Measurements from ENCODE around the gene LZTS2. TPM values are rescaled to one million over a fixed set of nuclear protein-coding genes. Genes with fewer than 3 reads are reported as not detected.

The LZTS2 gene
- total RNA-seq, 4 donors from 2014 or later, result 41.8 to 86.8 (median 56.6) TPM

DNA sequence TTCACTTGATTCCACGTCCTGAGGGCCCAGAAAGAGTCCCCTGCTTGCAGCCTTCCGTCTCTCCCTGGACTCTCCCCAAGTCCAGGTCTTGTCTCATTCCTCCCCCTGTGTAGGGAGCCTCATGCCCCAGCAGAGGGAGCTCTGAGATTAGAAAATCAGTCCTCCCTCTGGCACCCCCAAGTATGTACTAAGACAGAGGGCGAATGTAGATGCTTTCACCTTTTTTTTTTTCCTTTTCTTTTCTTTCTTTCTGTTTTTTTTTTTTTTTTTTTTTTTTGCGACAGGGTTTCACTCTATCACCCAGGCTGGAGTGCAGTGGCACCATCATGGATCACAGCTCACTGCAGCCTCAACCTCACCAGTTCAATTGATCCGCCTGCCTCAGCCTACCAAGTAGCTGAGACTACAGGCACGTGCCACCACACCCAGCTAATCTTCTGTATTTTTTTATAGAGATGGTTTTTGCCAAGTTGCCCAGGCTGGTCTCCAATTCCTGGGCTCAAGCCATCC is 41.7 kb downstream of the LZTS2 start:
- intact Hi-C loops (cut with DNase I; ENCODE audit: low total_unique reads) (no loop called here), in situ Hi-C loops (cut with MboI; ENCODE audit: low pct_ligation_motif_present in 1 of 4, low pct_unique_long_range_greater_than_20kb in 1 of 4, low sequenced_read_pairs in 3 of 4) (no loop called here)
- H3K36me3 ChIP-seq, result peaks cover 0 to 8% (median 3%) of the 10 kb centered on the region in 4 donors
- TF ChIP-seq, protein P1, sequence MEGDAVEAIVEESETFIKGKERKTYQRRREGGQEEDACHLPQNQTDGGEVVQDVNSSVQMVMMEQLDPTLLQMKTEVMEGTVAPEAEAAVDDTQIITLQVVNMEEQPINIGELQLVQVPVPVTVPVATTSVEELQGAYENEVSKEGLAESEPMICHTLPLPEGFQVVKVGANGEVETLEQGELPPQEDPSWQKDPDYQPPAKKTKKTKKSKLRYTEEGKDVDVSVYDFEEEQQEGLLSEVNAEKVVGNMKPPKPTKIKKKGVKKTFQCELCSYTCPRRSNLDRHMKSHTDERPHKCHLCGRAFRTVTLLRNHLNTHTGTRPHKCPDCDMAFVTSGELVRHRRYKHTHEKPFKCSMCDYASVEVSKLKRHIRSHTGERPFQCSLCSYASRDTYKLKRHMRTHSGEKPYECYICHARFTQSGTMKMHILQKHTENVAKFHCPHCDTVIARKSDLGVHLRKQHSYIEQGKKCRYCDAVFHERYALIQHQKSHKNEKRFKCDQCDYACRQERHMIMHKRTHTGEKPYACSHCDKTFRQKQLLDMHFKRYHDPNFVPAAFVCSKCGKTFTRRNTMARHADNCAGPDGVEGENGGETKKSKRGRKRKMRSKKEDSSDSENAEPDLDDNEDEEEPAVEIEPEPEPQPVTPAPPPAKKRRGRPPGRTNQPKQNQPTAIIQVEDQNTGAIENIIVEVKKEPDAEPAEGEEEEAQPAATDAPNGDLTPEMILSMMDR (IDR thresholded peaks at IDR 0.05), result peak; percentile 81 to 94 (median 85)
- TF ChIP-seq POLR2A (IDR thresholded peaks at IDR 0.05), result no peak
- H3K4me1 ChIP-seq, result peaks cover 6 to 25% (median 17%) of the 10 kb centered on the region in 4 donors
- no peaks in the 10 kb centered on the region for H3K9me3 ChIP-seq
- H3K4me3 ChIP-seq, result no peak overlapping the region
- peak overlapping the region in 3 of 4 donors; percentile 93 to 97 (median 95) for H3K27ac ChIP-seq
- H3K27me3 ChIP-seq, result no peaks in the 10 kb centered on the region
- WGBS, 2 donors (ENCODE audit: low coverage in 1 of 2), result 0 to 17% methylated on average over 2 to 6 of the region's 6 CpGs
- DNase-seq, result peak; percentile 88

DNA sequence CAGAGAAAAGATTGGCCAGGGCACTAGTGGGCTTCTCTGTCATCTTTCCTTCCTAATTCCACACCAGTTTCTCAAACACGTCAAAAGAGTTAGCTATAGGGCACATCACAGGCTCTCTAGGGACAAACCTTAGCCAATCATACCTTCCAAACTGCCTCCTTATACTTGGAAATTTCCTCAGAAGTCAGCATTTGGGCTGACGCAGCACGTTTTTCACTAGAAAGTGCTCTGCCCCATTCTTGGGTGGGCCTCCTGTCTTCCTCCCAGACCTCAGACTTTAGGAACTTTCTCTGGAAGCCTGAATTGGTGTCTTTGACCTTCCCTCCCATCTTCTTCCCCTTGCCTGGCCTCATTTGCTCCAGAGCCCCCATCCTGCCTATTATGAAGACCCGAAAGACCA is 42.5 kb downstream of the LZTS2 start:
- Histone ChIP-seq H3K4me1 (peaks cover 6 to 25% (median 17%) of the 10 kb centered on the region in 4 donors), H3K27ac (peak overlapping the region; percentile 88 to 97 (median 94)), H3K9me3 (no peaks in the 10 kb centered on the region), H3K4me3 (peak overlapping the region in 3 of 4 donors; percentile 36 to 58 (median 41)), H3K27me3 (peaks cover 5% of the 10 kb centered on the region), H3K36me3 (peaks cover 0 to 8% (median 3%) of the 10 kb centered on the region in 4 donors)
- intact Hi-C loops (cut with DNase I; ENCODE audit: low total_unique reads), result no loop called here
- WGBS, 2 donors (ENCODE audit: low coverage in 1 of 2), result 60 to 67% methylated on average over 4 of the region's 4 CpGs
- DNase-seq, result no peak
- TF ChIP-seq POLR2A (IDR thresholded peaks at IDR 0.05), result no peak
- TF ChIP-seq, protein P1 (IDR thresholded peaks at IDR 0.05), result no peak
- no peak for TF ChIP-seq EP300 (IDR thresholded peaks at IDR 0.05; ENCODE audit: low read depth)
- TF ChIP-seq POLR2AphosphoS5 (IDR thresholded peaks at IDR 0.05), result no peak
- in situ Hi-C loops (cut with MboI; ENCODE audit: low pct_ligation_motif_present in 1 of 4, low pct_unique_long_range_greater_than_20kb in 1 of 4, low sequenced_read_pairs in 3 of 4), result no loop called here

DNA sequence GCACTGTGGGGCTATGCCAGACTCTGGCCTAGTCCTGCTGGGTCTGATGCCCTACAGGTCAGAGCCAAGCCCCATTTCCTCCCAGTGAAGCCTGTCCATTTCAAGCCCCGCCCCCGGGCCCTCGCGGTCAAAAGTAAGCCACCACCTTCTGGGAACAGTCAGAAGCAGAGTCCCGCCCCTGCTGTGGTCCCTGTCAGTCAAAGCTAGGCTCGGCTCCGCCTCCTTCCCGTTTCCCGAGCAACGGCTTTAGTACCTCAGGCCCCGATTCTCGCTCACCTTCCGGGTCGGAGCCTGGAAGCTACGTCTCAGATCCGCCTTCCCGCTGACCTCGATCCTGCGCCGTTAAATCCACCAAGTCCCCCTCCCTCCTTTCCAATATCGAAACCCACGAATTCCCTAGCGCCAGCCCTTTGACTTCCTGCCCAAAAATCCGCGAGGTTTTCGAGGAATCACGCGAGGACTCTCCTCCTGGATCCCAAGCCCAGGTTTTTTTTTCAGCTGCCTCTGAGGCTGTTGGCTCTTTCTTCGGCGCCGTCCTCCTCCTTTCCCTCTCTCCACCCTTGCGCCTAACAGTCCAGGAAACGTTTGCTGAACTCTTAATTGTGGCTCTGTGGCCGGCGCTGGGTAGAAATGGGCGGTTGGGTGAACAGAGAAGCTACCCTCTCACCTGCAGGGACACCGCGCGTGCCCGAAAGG is 43.2 kb downstream of the LZTS2 start:
- 0 to 3% methylated on average over 9 to 40 of the region's 40 CpGs for WGBS, 2 donors (ENCODE audit: low coverage in 1 of 2)
- no peaks in the 10 kb centered on the region for H3K9me3 ChIP-seq
- H3K27me3 ChIP-seq, result peaks cover 12% of the 10 kb centered on the region
- peak; percentile 99 for DNase-seq
- TF ChIP-seq, protein P1 (IDR thresholded peaks at IDR 0.05), result peak in 1 of 5 experiments; percentile 24
- TF ChIP-seq POLR2AphosphoS5 (IDR thresholded peaks at IDR 0.05) (peak; percentile 58 to 86 (median 80)), EP300 (IDR thresholded peaks at IDR 0.05; ENCODE audit: low read depth) (no peak), POLR2A (IDR thresholded peaks at IDR 0.05) (peak; percentile 82)
- intact Hi-C loops (cut with DNase I; ENCODE audit: low total_unique reads) (no loop called here), in situ Hi-C loops (cut with MboI; ENCODE audit: low pct_ligation_motif_present in 1 of 4, low pct_unique_long_range_greater_than_20kb in 1 of 4, low sequenced_read_pairs in 3 of 4) (no loop called here)
- peak overlapping the region; percentile 88 to 97 (median 94) for H3K27ac ChIP-seq
- peaks cover 0 to 1% (median 0%) of the 10 kb centered on the region in 4 donors for H3K36me3 ChIP-seq
- H3K4me3 ChIP-seq, result peak overlapping the region in 3 of 4 donors; percentile 36 to 58 (median 41)
- peaks cover 6 to 26% (median 17%) of the 10 kb centered on the region in 4 donors for H3K4me1 ChIP-seq

DNA sequence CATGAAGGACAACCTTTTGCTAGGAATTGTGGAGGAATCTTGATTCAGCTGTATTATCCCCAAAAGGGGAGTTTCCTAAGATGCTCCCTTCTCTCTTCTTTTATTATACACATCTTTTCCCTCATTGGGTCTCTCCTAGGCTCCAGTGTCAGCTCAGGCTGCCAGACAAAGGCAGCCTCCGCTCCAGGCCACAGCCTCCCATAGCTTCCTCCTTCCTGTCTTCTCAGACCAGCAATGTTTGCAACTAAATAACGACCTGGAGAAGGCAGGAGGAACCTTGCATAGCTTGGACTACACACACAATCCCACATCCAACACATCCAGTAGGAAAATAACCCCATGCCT is 43.7 kb downstream of the LZTS2 start:
- WGBS, 2 donors (ENCODE audit: low coverage in 1 of 2), result 22% methylated on average over 2 of the region's 2 CpGs; no CpG with 5 or more reads in 1 of the 2 donors

More for the DNA sequence above, 43.7 kb downstream of the LZTS2 start:
- intact Hi-C loops (cut with DNase I; ENCODE audit: low total_unique reads) (no loop called here), in situ Hi-C loops (cut with MboI; ENCODE audit: low pct_ligation_motif_present in 1 of 4, low pct_unique_long_range_greater_than_20kb in 1 of 4, low sequenced_read_pairs in 3 of 4) (no loop called here)
- TF ChIP-seq POLR2A (IDR thresholded peaks at IDR 0.05), result no peak
- TF ChIP-seq EP300 (IDR thresholded peaks at IDR 0.05; ENCODE audit: low read depth), result no peak
- no peak for TF ChIP-seq POLR2AphosphoS5 (IDR thresholded peaks at IDR 0.05)
- TF ChIP-seq, protein P1 (IDR thresholded peaks at IDR 0.05), result no peak
- Histone ChIP-seq H3K27ac (peak overlapping the region; percentile 88 to 97 (median 94)), H3K36me3 (no peaks in the 10 kb centered on the region), H3K4me3 (peak overlapping the region in 3 of 4 donors; percentile 36 to 58 (median 41)), H3K4me1 (peaks cover 6 to 31% (median 21%) of the 10 kb centered on the region in 4 donors), H3K27me3 (peaks cover 17% of the 10 kb centered on the region), H3K9me3 (no peaks in the 10 kb centered on the region)
- DNase-seq, result no peak
